ENCODE results near the gene TRPM8. TPM values are rescaled to one million over a fixed set of nuclear protein-coding genes. Genes with fewer than 3 reads are reported as not detected.

The TRPM8 gene
- total and polyA plus RNA-seq, 7 donors, result not detected

- no peaks in the 10 kb centered on the region for H3K27me3 ChIP-seq (ENCODE audit: insufficient read depth in 3 of 3, low read length in 2 of 3)
- H3K4me3 ChIP-seq, result no peak overlapping the region
- H3K4me1 ChIP-seq, result no peaks in the 10 kb centered on the region
- 48 to 54% (median 50%) methylated on average over 7 of the region's 7 CpGs for WGBS, 3 donors
- DNase-seq (no peak), ATAC-seq (no peak)
- no peaks in the 10 kb centered on the region for H3K36me3 ChIP-seq (ENCODE audit: insufficient read depth in 1 of 2, low read depth in 1 of 2)
- intact Hi-C loops (cut with DNase I), result no loop called here
- no peaks in the 10 kb centered on the region for H3K9me3 ChIP-seq
- no peak overlapping the region for H3K27ac ChIP-seq
- TF ChIP-seq, protein P1, sequence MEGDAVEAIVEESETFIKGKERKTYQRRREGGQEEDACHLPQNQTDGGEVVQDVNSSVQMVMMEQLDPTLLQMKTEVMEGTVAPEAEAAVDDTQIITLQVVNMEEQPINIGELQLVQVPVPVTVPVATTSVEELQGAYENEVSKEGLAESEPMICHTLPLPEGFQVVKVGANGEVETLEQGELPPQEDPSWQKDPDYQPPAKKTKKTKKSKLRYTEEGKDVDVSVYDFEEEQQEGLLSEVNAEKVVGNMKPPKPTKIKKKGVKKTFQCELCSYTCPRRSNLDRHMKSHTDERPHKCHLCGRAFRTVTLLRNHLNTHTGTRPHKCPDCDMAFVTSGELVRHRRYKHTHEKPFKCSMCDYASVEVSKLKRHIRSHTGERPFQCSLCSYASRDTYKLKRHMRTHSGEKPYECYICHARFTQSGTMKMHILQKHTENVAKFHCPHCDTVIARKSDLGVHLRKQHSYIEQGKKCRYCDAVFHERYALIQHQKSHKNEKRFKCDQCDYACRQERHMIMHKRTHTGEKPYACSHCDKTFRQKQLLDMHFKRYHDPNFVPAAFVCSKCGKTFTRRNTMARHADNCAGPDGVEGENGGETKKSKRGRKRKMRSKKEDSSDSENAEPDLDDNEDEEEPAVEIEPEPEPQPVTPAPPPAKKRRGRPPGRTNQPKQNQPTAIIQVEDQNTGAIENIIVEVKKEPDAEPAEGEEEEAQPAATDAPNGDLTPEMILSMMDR (IDR thresholded peaks at IDR 0.05), result no peak
Measured at GRCh38 chr2:233953087-233953801, 36.1 kb downstream of the TRPM8 start.

- Histone ChIP-seq H3K27me3 (ENCODE audit: insufficient read depth in 3 of 3, low read length in 2 of 3) (no peaks in the 10 kb centered on the region), H3K9me3 (no peaks in the 10 kb centered on the region), H3K4me3 (no peak overlapping the region), H3K27ac (no peak overlapping the region), H3K36me3 (ENCODE audit: insufficient read depth in 1 of 2, low read depth in 1 of 2) (no peaks in the 10 kb centered on the region), H3K4me1 (no peaks in the 10 kb centered on the region)
- 87 to 98% (median 91%) methylated on average over 2 of the region's 2 CpGs for WGBS, 3 donors
- ATAC-seq (no peak), DNase-seq (no peak)
- TF ChIP-seq, protein P1 (IDR thresholded peaks at IDR 0.05), result no peak
- intact Hi-C loops (cut with DNase I), result no loop called here
Measured at GRCh38 chr2:233960203-233960602, 43.0 kb downstream of the TRPM8 start.

- TF ChIP-seq, protein P1 (IDR thresholded peaks at IDR 0.05), result no peak
- intact Hi-C loops (cut with DNase I), result no loop called here
- Histone ChIP-seq H3K27ac (no peak overlapping the region), H3K9me3 (no peaks in the 10 kb centered on the region), H3K36me3 (ENCODE audit: insufficient read depth in 1 of 2, low read depth in 1 of 2) (no peaks in the 10 kb centered on the region), H3K4me1 (no peaks in the 10 kb centered on the region), H3K27me3 (ENCODE audit: insufficient read depth in 3 of 3, low read length in 2 of 3) (no peaks in the 10 kb centered on the region), H3K4me3 (no peak overlapping the region)
- 77 to 84% (median 78%) methylated on average over 7 of the region's 7 CpGs for WGBS, 3 donors
- no peak for ATAC-seq
- no peak for DNase-seq
Measured at GRCh38 chr2:233961905-233962304, 44.7 kb downstream of the TRPM8 start.

- H3K36me3 ChIP-seq (ENCODE audit: insufficient read depth in 1 of 2, low read depth in 1 of 2), result no peaks in the 10 kb centered on the region
- no peak overlapping the region for H3K27ac ChIP-seq
- H3K9me3 ChIP-seq, result no peaks in the 10 kb centered on the region
- DNase-seq (no peak), ATAC-seq (no peak)
- H3K4me1 ChIP-seq, result no peaks in the 10 kb centered on the region
- H3K27me3 ChIP-seq (ENCODE audit: insufficient read depth in 3 of 3, low read length in 2 of 3), result no peaks in the 10 kb centered on the region
- TF ChIP-seq, protein P1 (IDR thresholded peaks at IDR 0.05), result no peak
- intact Hi-C loops (cut with DNase I), result no loop called here
- WGBS, 3 donors, result 83 to 86% (median 85%) methylated on average over 9 of the region's 9 CpGs
- no peak overlapping the region for H3K4me3 ChIP-seq
Measured at GRCh38 chr2:233964581-233964980, 47.4 kb downstream of the TRPM8 start.

Measured in psoas muscle (tissue), 8 donors.